Neural progenitor cell (in vitro differentiated cells): ENCODE data around the gene MAB21L4.

Source experiments
- CTCF ChIP-seq: fragments of 200-600 bp; sonication (generic); IDR thresholded peaks from 2 replicates; pipeline ENCODE4 v1.5.1; 2017; ENCODE audit warnings: antibody characterized with exemption, mild to moderate bottlenecking
- EZH2 ChIP-seq: fragments of 200-600 bp; sonication (generic); IDR thresholded peaks from 2 replicates; pipeline ENCODE4 v1.6.1; 2017; ENCODE audit warnings: antibody characterized with exemption, mild to moderate bottlenecking, moderate library complexity
- EZH2phosphoT487 ChIP-seq: fragments of 200-600 bp; sonication (generic); IDR thresholded peaks from 2 replicates; pipeline ENCODE4 v1.6.1; 2017; ENCODE audit warnings: antibody characterized with exemption

- TF ChIP-seq CTCF (no peak), EZH2 (no peak), EZH2phosphoT487 (no peak)
These were observed 35.5 kb upstream of the MAB21L4 start for GRCh38 chr2:240931319-240931949.
